HG03469 (cell line): ENCODE data around the gene CCDC200.
"Not testable (repeated sequence)": the region's sequence is repeated elsewhere in the genome, so short reads cannot be mapped to it uniquely, and the experiment has no call there.

Source experiments
- ATAC-seq: cut with Tn5 transposase; IDR thresholded peaks from one replicate; pipeline ENCODE4 v1.9.1; 2021; ENCODE audit warnings: mild to moderate bottlenecking, moderate library complexity, moderate number of reproducible peaks; ENCODE audit not compliant: unreplicated experiment

CCDC200 gene

GRCh38 chr17:43216762-43217613 lies 11.4 kb downstream of the CCDC200 start:
- no peak for ATAC-seq

- no peak for ATAC-seq
Measured at GRCh38 chr17:43216369-43216761, 12.1 kb downstream of the CCDC200 start.

- ATAC-seq: no peak
Measured at GRCh38 chr17:43215341-43215740, 13.1 kb downstream of the CCDC200 start.

GRCh38 chr17:43213545-43213944 lies 14.9 kb downstream of the CCDC200 start:
- ATAC-seq: no peak

- ATAC-seq: no peak
Measured at GRCh38 chr17:43212641-43213490, 15.6 kb downstream of the CCDC200 start.

- ATAC-seq: no peak
Measured at GRCh38 chr17:43211480-43212402, 16.7 kb downstream of the CCDC200 start, which contains the start of gene TMEM106A. TMEM106A (plus strand) TSS chr17:43211875; CDS start chr17:43213042, 1,167 bp downstream.

GRCh38 chr17:43211123-43211479 lies 17.3 kb downstream of the CCDC200 start:
- ATAC-seq: no peak

GRCh38 chr17:43210576-43210975 lies 17.8 kb downstream of the CCDC200 start:
- no peak for ATAC-seq

- not testable (repeated sequence) for ATAC-seq
Measured at GRCh38 chr17:43203013-43203412, 25.4 kb downstream of the CCDC200 start.

GRCh38 chr17:43200127-43200526 lies 28.3 kb downstream of the CCDC200 start:
- ATAC-seq: no peak

GRCh38 chr17:43199633-43200032 lies 28.8 kb downstream of the CCDC200 start:
- ATAC-seq: no peak

- ATAC-seq: no peak
Measured at GRCh38 chr17:43193251-43193650, 35.2 kb downstream of the CCDC200 start.

GRCh38 chr17:43186656-43187055 lies 41.8 kb downstream of the CCDC200 start:
- not testable (repeated sequence) for ATAC-seq

- no peak for ATAC-seq
Measured at GRCh38 chr17:43183921-43184320, 44.5 kb downstream of the CCDC200 start.

GRCh38 chr17:43176119-43176570 lies 52.3 kb downstream of the CCDC200 start:
- ATAC-seq: no peak

- ATAC-seq: no peak
Measured at GRCh38 chr17:43175213-43176118, 53.0 kb downstream of the CCDC200 start.

GRCh38 chr17:43171586-43172487 lies 56.6 kb downstream of the CCDC200 start:
- ATAC-seq: no peak
